AG04450 (cell line): Measurements from ENCODE around the gene LDLRAD2. TPM values are rescaled to one million over a fixed set of nuclear protein-coding genes. Genes with fewer than 3 reads are reported as not detected.

Experiments
- CTCF ChIA-PET: fragments of 300-600, 350-600 bp; formaldehyde crosslinking; extraction: SDS; loops from one replicate; lab custom pipeline; 2022; ENCODE audit warnings: antibody characterized with exemption, inconsistent platforms; lab: Charles Lee
- POLR2A ChIA-PET: fragments of 350-600 bp; formaldehyde crosslinking; extraction: SDS; loops from one replicate; lab custom pipeline; 2021; ENCODE audit warnings: antibody characterized with exemption, inconsistent platforms; lab: Yijun Ruan, JAX
- DNase-seq: peaks from one replicate; pipeline ENCODE4 v3.0.0-alpha.2; 2011; ENCODE audit warnings: low read depth, low spot score
- H3K27ac ChIP-seq: one replicate; pipeline ENCODE4 v1.5.1; 2012; ENCODE audit warnings: low read depth, low read length, control low read depth
- H3K27me3 ChIP-seq: one replicate; pipeline ENCODE4 v1.6.0; 2012; ENCODE audit warnings: low read length; ENCODE audit not compliant: control insufficient read depth, insufficient read depth
- H3K4me3 ChIP-seq: 2 replicates; pipeline ENCODE4 v1.5.1; 2011; ENCODE audit warnings: mild to moderate bottlenecking, low read depth, low read length, control low read depth
- H3K9me3 ChIP-seq: 2 replicates; pipeline ENCODE4 v1.5.1; 2012; ENCODE audit warnings: low read length; ENCODE audit not compliant: control insufficient read depth, insufficient read depth
- polyA plus RNA-seq: library from polyadenylated mRNA; depleted of rRNA; stranded (reverse); fragments of >200 nt; gene quantifications from 2 replicates; pipeline ENCODE4 v1.2.3, GENCODE V29; 2011
- TF ChIP-seq, protein P1 (sequence below): IDR thresholded peaks from 2 replicates; pipeline ENCODE4 v1.5.1; 2011; ENCODE audit warnings: low read depth, low read length, control low read depth, inconsistent platforms

Gene LDLRAD2
- polyA plus RNA-seq, 1 experiment = 0.05 TPM

DNA sequence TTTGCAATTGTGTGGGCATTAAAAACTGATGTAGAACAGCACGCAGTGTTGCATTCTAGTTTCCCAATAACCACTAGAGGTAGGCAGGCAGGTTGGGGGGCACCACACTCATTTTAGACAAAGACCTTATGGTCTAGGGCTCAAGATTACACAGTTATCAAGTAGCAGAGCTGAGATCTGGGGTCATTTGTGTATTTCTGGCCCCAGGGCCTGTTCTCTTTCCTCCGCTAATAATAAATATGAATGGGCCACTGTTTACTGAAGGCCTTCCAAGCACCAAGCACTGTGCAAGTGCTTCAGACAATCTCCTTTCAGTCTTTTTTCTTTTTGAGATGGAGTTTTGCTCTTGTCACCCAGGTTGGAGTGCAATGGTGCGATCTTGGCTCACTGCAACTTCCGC is 23.9 kb downstream of the LDLRAD2 start:
- ChIA-PET CTCF (no interaction called here), POLR2A (no interaction called here)
- no peak for DNase-seq
- TF ChIP-seq, protein P1, sequence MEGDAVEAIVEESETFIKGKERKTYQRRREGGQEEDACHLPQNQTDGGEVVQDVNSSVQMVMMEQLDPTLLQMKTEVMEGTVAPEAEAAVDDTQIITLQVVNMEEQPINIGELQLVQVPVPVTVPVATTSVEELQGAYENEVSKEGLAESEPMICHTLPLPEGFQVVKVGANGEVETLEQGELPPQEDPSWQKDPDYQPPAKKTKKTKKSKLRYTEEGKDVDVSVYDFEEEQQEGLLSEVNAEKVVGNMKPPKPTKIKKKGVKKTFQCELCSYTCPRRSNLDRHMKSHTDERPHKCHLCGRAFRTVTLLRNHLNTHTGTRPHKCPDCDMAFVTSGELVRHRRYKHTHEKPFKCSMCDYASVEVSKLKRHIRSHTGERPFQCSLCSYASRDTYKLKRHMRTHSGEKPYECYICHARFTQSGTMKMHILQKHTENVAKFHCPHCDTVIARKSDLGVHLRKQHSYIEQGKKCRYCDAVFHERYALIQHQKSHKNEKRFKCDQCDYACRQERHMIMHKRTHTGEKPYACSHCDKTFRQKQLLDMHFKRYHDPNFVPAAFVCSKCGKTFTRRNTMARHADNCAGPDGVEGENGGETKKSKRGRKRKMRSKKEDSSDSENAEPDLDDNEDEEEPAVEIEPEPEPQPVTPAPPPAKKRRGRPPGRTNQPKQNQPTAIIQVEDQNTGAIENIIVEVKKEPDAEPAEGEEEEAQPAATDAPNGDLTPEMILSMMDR = no peak
- H3K4me3 ChIP-seq = no peak overlapping the region
- no peak overlapping the region for H3K27ac ChIP-seq
- no peaks in the 10 kb centered on the region for H3K27me3 ChIP-seq
- peaks cover 15% of the 10 kb centered on the region for H3K9me3 ChIP-seq

- POLR2A ChIA-PET = no interaction called here
- CTCF ChIA-PET = no interaction called here
- no peak for DNase-seq
- Histone ChIP-seq H3K27me3 (no peaks in the 10 kb centered on the region), H3K27ac (no peak overlapping the region), H3K9me3 (peaks cover 15% of the 10 kb centered on the region), H3K4me3 (no peak overlapping the region)
- TF ChIP-seq, protein P1 = no peak
Measured at GRCh38 chr1:21836729-21837128, 24.7 kb downstream of the LDLRAD2 start.

- no peaks in the 10 kb centered on the region for H3K27me3 ChIP-seq
- POLR2A ChIA-PET = no interaction called here
- H3K9me3 ChIP-seq = peaks cover 15% of the 10 kb centered on the region
- no peak overlapping the region for H3K27ac ChIP-seq
- H3K4me3 ChIP-seq = no peak overlapping the region
- TF ChIP-seq, protein P1 = no peak
- no peak for DNase-seq
- CTCF ChIA-PET = interaction anchor here (0.6 kb wide), 1 partner anchor 24 kb away, joined by 3 read pairs; no protein-coding TSS in a partner anchor
Measured at GRCh38 chr1:21837476-21837875, 25.4 kb downstream of the LDLRAD2 start.

DNA sequence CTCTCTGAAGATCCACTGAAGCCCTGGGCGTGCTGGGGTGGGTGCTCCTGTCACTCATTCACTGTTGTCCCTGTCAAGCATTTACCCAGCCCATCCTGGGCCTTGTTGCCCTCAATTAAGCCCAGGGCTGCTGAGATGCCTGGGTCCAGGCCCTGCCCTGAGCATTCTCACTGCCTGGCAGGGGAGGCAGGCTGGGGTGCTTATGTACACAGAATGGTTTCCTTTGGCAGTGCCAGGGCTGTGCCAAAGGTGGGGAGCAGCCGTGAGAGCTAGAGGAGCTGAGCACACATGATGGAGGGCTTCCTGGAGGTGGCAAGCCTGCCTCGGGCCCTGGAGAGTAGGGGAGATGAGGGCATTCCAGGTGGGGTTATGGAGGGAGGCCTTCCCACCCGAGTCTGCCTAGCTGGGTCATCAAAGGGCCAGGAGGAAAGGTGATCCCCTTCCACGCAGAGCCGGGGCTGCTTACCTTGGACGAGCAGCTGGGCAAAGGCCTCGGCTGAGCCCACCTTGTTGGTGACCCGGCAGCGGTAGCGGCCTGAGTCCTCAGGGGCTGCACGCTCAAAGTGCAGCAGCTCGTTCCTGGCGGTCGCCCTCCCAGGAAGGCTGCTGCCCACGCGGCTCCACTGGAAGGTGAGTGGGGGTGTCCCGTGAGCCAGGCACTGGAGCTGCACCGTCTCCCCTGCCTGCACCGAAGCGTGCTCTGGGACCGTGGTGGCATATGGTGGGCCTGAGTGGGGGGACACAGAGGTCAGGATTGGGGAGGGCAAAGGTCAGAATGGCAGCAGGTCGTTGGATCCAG is 26.5 kb downstream of the LDLRAD2 start:
- Histone ChIP-seq H3K4me3 (no peak overlapping the region), H3K9me3 (peaks cover 14% of the 10 kb centered on the region), H3K27me3 (no peaks in the 10 kb centered on the region), H3K27ac (no peak overlapping the region)
- ChIA-PET POLR2A (interaction anchor here (0.7 kb wide), 1 partner anchor 11 kb away, joined by 4 read pairs; no protein-coding TSS in a partner anchor), CTCF (no interaction called here)
- TF ChIP-seq, protein P1 = no peak
- no peak for DNase-seq

DNA sequence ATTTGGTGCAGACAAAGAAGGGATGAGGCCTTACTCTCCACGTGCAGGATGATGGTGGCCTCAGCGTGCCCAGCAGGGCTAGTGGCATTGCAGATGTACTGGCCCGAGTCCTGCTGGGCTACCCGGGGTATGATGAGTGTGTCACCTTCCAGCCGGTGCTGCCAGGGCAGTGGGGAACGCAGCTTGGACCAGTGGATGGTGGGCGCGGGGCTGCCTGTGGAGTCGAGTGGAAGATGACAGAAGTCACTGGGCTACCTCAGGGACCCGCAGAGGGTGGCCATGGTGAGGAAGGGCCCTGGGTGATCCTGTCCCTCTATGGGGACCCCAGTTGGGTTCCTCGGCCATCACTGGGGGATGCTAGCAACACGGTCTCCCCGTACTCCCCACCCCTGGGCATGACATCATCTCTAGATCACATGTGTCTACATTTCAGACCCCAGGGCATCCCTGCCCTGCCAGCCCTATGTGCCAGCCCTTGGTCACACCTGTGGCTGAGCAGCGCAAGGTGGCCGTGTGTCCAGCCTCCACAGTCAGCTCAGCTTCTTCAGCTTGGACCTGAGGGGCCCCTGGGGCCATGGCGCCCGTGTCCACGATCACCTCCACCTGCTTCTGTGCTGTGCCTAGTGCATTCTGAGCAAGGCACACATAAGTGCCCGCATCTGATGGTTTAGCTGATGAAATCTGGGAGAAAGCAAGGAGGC is 27.4 kb downstream of the LDLRAD2 start:
- Histone ChIP-seq H3K4me3 (no peak overlapping the region), H3K27me3 (no peaks in the 10 kb centered on the region), H3K9me3 (peaks cover 5% of the 10 kb centered on the region), H3K27ac (no peak overlapping the region)
- TF ChIP-seq, protein P1 = no peak
- POLR2A ChIA-PET = no interaction called here
- CTCF ChIA-PET = no interaction called here
- DNase-seq = no peak
